Measurements from ENCODE around the gene ADIPOR2.
"Not testable (repeated sequence)": the region's sequence is repeated elsewhere in the genome, so short reads cannot be mapped to it uniquely, and the experiment has no call there.

- TF ChIP-seq POLR2A, CTCF (IDR thresholded peaks at IDR 0.05): not testable (repeated sequence)
Observed at GRCh38 chr12:1709968-1710367, 19.1 kb downstream of the ADIPOR2 start.
